OCI-LY1 (cell line): ENCODE results near the gene BIN1.

Experiments used
- EZH2 ChIP-seq: fragments of 200-600 bp; sonication (generic), shearing (Covaris generic); IDR thresholded peaks from 2 replicates; pipeline ENCODE4 v1.8.0; 2017; ENCODE audit warnings: borderline replicate concordance, mixed run types, mild to moderate bottlenecking, antibody characterized with exemption, low read length, moderate library complexity, mixed read lengths
- TF ChIP-seq, protein P1 (sequence below): fragments of 200-600 bp; sonication (generic), shearing (Covaris generic); IDR thresholded peaks from 2 replicates; pipeline ENCODE4 v1.5.1; 2017; ENCODE audit warnings: mild to moderate bottlenecking, antibody characterized with exemption, low read length, moderate library complexity, mixed read lengths

- TF ChIP-seq, protein P1, sequence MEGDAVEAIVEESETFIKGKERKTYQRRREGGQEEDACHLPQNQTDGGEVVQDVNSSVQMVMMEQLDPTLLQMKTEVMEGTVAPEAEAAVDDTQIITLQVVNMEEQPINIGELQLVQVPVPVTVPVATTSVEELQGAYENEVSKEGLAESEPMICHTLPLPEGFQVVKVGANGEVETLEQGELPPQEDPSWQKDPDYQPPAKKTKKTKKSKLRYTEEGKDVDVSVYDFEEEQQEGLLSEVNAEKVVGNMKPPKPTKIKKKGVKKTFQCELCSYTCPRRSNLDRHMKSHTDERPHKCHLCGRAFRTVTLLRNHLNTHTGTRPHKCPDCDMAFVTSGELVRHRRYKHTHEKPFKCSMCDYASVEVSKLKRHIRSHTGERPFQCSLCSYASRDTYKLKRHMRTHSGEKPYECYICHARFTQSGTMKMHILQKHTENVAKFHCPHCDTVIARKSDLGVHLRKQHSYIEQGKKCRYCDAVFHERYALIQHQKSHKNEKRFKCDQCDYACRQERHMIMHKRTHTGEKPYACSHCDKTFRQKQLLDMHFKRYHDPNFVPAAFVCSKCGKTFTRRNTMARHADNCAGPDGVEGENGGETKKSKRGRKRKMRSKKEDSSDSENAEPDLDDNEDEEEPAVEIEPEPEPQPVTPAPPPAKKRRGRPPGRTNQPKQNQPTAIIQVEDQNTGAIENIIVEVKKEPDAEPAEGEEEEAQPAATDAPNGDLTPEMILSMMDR = no peak
- no peak for TF ChIP-seq EZH2
These were observed 9.5 kb downstream of the BIN1 start for GRCh38 chr2:127097471-127097765.
